GM23338 (cell line): Measurements from ENCODE around the gene CST3. TPM values are rescaled to one million over a fixed set of nuclear protein-coding genes. Genes with fewer than 3 reads are reported as not detected.

Experiments
- ATAC-seq: fragments of 200-7000 bp; cut with Tn5 transposase; 3 replicates; pipeline ENCODE4 v1.9.1; 2020
- DNase-seq: peaks from one replicate; pipeline ENCODE4 v3.0.0-alpha.2; 2015; ENCODE audit warnings: low spot score
- H2AFZ ChIP-seq: fragments of 200-600 bp; sonication (generic); 2 replicates; pipeline ENCODE4 v1.8.0; 2016; ENCODE audit warnings: antibody characterized with exemption, mild to moderate bottlenecking, moderate library complexity
- H3F3A ChIP-seq: fragments of 200-600 bp; sonication (generic); replicated peaks from 2 replicates; pipeline ENCODE4 v1.8.0; 2017; ENCODE audit warnings: antibody characterized with exemption, mixed run types, low read depth
- H3K27ac ChIP-seq: fragments of 200-600 bp; sonication (generic); 2 replicates; pipeline ENCODE4 v1.6.1; 2016; ENCODE audit warnings: low read depth
- H3K27me3 ChIP-seq: fragments of 200-600 bp; sonication (generic); 2 replicates; pipeline ENCODE4 v1.8.0; 2016; ENCODE audit warnings: mild to moderate bottlenecking, mixed run types, moderate library complexity; ENCODE audit not compliant: insufficient read depth
- H3K36me3 ChIP-seq: fragments of 200-600 bp; sonication (generic); 2 replicates; pipeline ENCODE4 v1.8.0; 2016; ENCODE audit warnings: mild to moderate bottlenecking; ENCODE audit not compliant: insufficient read depth
- H3K4me1 ChIP-seq: fragments of 200-600 bp; sonication (generic); 2 replicates; pipeline ENCODE4 v1.8.0; 2016; ENCODE audit warnings: mild to moderate bottlenecking, moderate library complexity; ENCODE audit not compliant: insufficient read depth
- H3K4me2 ChIP-seq: fragments of 200-600 bp; sonication (generic); 2 replicates; pipeline ENCODE4 v1.7.1; 2017; ENCODE audit warnings: mixed run types
- H3K4me3 ChIP-seq: fragments of 200-600 bp; sonication (generic); 2 replicates; pipeline ENCODE4 v1.6.1; 2016; ENCODE audit warnings: mixed run types
- H3K79me2 ChIP-seq: fragments of 200-600 bp; sonication (generic); replicated peaks from 2 replicates; pipeline ENCODE4 v1.8.0; 2017; ENCODE audit warnings: mild to moderate bottlenecking; ENCODE audit not compliant: insufficient read depth
- H3K9me2 ChIP-seq: fragments of 200-600 bp; sonication (generic); 2 replicates; pipeline ENCODE4 v1.8.0; 2017; ENCODE audit not compliant: insufficient read depth
- H4K20me1 ChIP-seq: fragments of 200-600 bp; sonication (generic); replicated peaks from 2 replicates; pipeline ENCODE4 v1.8.0; 2017; ENCODE audit warnings: mild to moderate bottlenecking; ENCODE audit not compliant: insufficient read depth
- H3K27ac Mint-ChIP-seq: 2 replicates; pipeline ENCODE4 v1.8.0; 2020; ENCODE audit warnings: inconsistent platforms, mild to moderate bottlenecking, moderate library complexity, mixed read lengths
- H3K27me3 Mint-ChIP-seq: 3 replicates; pipeline ENCODE4 v1.8.0; 2022; ENCODE audit warnings: low read depth, mild to moderate bottlenecking, moderate library complexity, mixed read lengths, inconsistent platforms; ENCODE audit not compliant: insufficient read depth, poor library complexity
- H3K36me3 Mint-ChIP-seq: 3 replicates; pipeline ENCODE4 v1.8.0; 2021; ENCODE audit warnings: low read depth, mild to moderate bottlenecking, inconsistent platforms, moderate library complexity, mixed read lengths
- H3K4me1 Mint-ChIP-seq: 3 replicates; pipeline ENCODE4 v1.8.0; 2020; ENCODE audit warnings: mild to moderate bottlenecking, inconsistent platforms, mixed read lengths
- H3K4me3 Mint-ChIP-seq: 3 replicates; pipeline ENCODE4 v1.8.0; 2021; ENCODE audit warnings: moderate library complexity, mild to moderate bottlenecking, inconsistent platforms, mixed read lengths
- H3K9me3 Mint-ChIP-seq: 3 replicates; pipeline ENCODE4 v1.8.0; 2020; ENCODE audit warnings: moderate library complexity, mild to moderate bottlenecking, inconsistent platforms, mixed read lengths
- CREB1 ChIP-seq: fragments of 250-450 bp; sonication (Bioruptor Pico); IDR thresholded peaks from 2 replicates; pipeline ENCODE4 v1.5.0; 2020; ENCODE audit warnings: low read depth, mild to moderate bottlenecking, moderate library complexity
- EZH2 ChIP-seq: fragments of 200-600 bp; sonication (generic); IDR thresholded peaks from one replicate; pipeline ENCODE4 v1.8.0; 2017; ENCODE audit warnings: antibody characterized with exemption, mild to moderate bottlenecking, low read depth; ENCODE audit not compliant: unreplicated experiment
- EZH2phosphoT487 ChIP-seq: fragments of 200-600 bp; sonication (generic); IDR thresholded peaks from one replicate; pipeline ENCODE4 v1.8.1; 2018; ENCODE audit warnings: antibody characterized with exemption; ENCODE audit not compliant: unreplicated experiment
- JUNB ChIP-seq: IDR thresholded peaks from one replicate; pipeline ENCODE4 v1.6.1; 2016; ENCODE audit warnings: antibody characterized with exemption; ENCODE audit not compliant: unreplicated experiment
- NANOG ChIP-seq: IDR thresholded peaks from 2 replicates; pipeline ENCODE4 v1.6.1; 2016; ENCODE audit warnings: antibody characterized with exemption, borderline replicate concordance
- STAT1 ChIP-seq: IDR thresholded peaks from one replicate; pipeline ENCODE4 v1.6.1; 2016; ENCODE audit warnings: antibody characterized with exemption; ENCODE audit not compliant: unreplicated experiment
- ZNF114 ChIP-seq: fragments of 250-450 bp; sonication (Bioruptor Pico); IDR thresholded peaks from 2 replicates; pipeline ENCODE4 v1.5.0; 2020; ENCODE audit warnings: mild to moderate bottlenecking, moderate library complexity
- ZNF331 ChIP-seq: fragments of 250-450 bp; sonication (Bioruptor Pico); IDR thresholded peaks from 2 replicates; pipeline ENCODE4 v1.5.0; 2020; ENCODE audit warnings: low read depth, mild to moderate bottlenecking, moderate library complexity
- polyA plus RNA-seq: library from polyadenylated mRNA; unstranded; fragments of >200 nt; fragmentation: Nextera tagmentation; extraction: Ambion mirVana; gene quantifications from 2 replicates; pipeline ENCODE4 v1.2.1, GENCODE V29; 2016
- total RNA-seq: library from RNA; depleted of rRNA; stranded (reverse); fragments of >200 nt; shearing (Covaris generic); gene quantifications from 2 replicates; pipeline ENCODE4 v1.2.3, GENCODE V29; 2014
- TF ChIP-seq, protein P1 (sequence below): IDR thresholded peaks from 2 replicates; pipeline ENCODE4 v1.6.1; 2016; ENCODE audit warnings: antibody characterized with exemption
- TF ChIP-seq, protein P2 (sequence below), 2 experiments: fragments of 200-600 bp in 1 of 2; sonication (generic) in 1 of 2; conservative IDR thresholded peaks; 2 replicates each; pipeline versions ENCODE4 v1.5.1 to v1.6.1; 2016 to 2017; ENCODE audit warnings: antibody characterized with exemption in 2 of 2, low read depth in 2 of 2, mild to moderate bottlenecking in 2 of 2, moderate library complexity in 1 of 2
- TF ChIP-seq, protein P3 (sequence below): fragments of 250-450 bp; sonication (Bioruptor Pico); IDR thresholded peaks from 2 replicates; pipeline ENCODE4 v1.5.0; 2020; ENCODE audit warnings: mild to moderate bottlenecking, moderate library complexity
- TF ChIP-seq, protein P4 (sequence below): IDR thresholded peaks from one replicate; pipeline ENCODE4 v1.6.1; 2018; ENCODE audit warnings: antibody characterized with exemption; ENCODE audit not compliant: unreplicated experiment

CST3 gene
- total and polyA plus RNA-seq, 2 experiments from 2014 or later: 51.8 to 71.5 TPM

DNA sequence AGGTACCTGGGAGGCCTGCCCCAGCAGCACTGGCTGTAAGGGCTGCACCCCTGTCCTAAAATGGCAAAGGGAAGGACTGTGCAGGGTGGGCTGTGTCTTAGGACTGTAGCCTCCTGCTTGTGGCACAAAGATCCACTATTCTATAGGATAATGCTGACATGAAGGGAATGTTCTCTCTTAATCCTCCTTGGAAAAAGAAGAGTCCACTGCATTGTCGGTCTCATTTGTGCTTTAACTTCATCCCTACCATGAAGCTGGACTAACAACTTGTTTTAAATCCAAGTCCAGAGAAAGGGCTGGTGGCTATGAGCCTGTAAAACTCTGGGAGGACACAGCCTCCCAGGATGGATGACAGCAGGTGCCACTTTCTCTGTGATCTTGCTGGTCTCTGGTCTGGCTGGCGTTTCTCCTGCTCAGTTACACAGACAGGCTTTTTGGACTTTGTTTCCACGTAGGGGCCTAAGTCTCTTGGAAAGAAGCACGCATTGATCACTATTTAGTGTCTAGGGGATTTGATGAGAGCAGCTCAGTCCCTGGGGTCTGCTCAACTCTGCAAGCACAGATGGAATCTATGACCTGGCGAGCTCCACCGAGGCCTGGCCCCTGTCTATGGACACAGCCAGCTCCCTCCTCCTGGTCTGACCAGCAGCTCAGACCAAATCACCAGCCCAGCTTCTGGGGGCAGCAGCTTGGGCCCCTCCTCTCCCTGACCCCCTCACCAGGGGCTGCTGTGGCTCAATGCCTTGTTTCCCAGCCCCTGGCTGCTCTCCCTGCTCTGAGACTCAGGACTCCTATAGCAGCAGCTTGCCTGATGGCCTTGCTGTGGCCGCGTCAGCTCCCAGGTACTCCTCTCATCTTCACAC is 4.8 kb downstream of the CST3 start:
- H3K36me3 Mint-ChIP-seq: no peaks in the 10 kb centered on the region; the same call in 2 of the 3 replicates
- Histone ChIP-seq H3K27me3 (peaks cover 12% of the 10 kb centered on the region), H2AFZ (no peak overlapping the region), H3K9me2 (peaks cover 6% of the 10 kb centered on the region; the same call in 1 of the 2 replicates), H3K36me3 (no peaks in the 10 kb centered on the region), H3K4me2 (no peak overlapping the region), H3F3A (no peaks in the 10 kb centered on the region), H3K4me3 (no peak overlapping the region), H3K4me1 (peaks cover 15% of the 10 kb centered on the region; the same call in 1 of the 2 replicates), H4K20me1 (no peaks in the 10 kb centered on the region), H3K79me2 (no peaks in the 10 kb centered on the region), H3K27ac (no peak overlapping the region)
- no peak overlapping the region for H3K4me3 Mint-ChIP-seq
- H3K4me1 Mint-ChIP-seq: peaks cover 17% of the 10 kb centered on the region
- peaks cover 2% of the 10 kb centered on the region; the same call in 1 of the 3 replicates for H3K9me3 Mint-ChIP-seq
- H3K27ac Mint-ChIP-seq: no peak overlapping the region
- TF ChIP-seq, protein P1, sequence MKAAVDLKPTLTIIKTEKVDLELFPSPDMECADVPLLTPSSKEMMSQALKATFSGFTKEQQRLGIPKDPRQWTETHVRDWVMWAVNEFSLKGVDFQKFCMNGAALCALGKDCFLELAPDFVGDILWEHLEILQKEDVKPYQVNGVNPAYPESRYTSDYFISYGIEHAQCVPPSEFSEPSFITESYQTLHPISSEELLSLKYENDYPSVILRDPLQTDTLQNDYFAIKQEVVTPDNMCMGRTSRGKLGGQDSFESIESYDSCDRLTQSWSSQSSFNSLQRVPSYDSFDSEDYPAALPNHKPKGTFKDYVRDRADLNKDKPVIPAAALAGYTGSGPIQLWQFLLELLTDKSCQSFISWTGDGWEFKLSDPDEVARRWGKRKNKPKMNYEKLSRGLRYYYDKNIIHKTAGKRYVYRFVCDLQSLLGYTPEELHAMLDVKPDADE: no peak
- TF ChIP-seq STAT1 (no peak), EZH2 (no peak), ZNF331 (CRISPR knock-in tag) (no peak), NANOG (no peak), CREB1 (CRISPR knock-in tag) (no peak), ZNF114 (CRISPR knock-in tag) (no peak), JUNB (no peak), EZH2phosphoT487 (no peak)
- TF ChIP-seq, protein P2, sequence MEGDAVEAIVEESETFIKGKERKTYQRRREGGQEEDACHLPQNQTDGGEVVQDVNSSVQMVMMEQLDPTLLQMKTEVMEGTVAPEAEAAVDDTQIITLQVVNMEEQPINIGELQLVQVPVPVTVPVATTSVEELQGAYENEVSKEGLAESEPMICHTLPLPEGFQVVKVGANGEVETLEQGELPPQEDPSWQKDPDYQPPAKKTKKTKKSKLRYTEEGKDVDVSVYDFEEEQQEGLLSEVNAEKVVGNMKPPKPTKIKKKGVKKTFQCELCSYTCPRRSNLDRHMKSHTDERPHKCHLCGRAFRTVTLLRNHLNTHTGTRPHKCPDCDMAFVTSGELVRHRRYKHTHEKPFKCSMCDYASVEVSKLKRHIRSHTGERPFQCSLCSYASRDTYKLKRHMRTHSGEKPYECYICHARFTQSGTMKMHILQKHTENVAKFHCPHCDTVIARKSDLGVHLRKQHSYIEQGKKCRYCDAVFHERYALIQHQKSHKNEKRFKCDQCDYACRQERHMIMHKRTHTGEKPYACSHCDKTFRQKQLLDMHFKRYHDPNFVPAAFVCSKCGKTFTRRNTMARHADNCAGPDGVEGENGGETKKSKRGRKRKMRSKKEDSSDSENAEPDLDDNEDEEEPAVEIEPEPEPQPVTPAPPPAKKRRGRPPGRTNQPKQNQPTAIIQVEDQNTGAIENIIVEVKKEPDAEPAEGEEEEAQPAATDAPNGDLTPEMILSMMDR (conservative IDR thresholded peaks at IDR 0.05; ENCODE audit: low read depth in 2 of 2): no peak
- TF ChIP-seq, protein P3, sequence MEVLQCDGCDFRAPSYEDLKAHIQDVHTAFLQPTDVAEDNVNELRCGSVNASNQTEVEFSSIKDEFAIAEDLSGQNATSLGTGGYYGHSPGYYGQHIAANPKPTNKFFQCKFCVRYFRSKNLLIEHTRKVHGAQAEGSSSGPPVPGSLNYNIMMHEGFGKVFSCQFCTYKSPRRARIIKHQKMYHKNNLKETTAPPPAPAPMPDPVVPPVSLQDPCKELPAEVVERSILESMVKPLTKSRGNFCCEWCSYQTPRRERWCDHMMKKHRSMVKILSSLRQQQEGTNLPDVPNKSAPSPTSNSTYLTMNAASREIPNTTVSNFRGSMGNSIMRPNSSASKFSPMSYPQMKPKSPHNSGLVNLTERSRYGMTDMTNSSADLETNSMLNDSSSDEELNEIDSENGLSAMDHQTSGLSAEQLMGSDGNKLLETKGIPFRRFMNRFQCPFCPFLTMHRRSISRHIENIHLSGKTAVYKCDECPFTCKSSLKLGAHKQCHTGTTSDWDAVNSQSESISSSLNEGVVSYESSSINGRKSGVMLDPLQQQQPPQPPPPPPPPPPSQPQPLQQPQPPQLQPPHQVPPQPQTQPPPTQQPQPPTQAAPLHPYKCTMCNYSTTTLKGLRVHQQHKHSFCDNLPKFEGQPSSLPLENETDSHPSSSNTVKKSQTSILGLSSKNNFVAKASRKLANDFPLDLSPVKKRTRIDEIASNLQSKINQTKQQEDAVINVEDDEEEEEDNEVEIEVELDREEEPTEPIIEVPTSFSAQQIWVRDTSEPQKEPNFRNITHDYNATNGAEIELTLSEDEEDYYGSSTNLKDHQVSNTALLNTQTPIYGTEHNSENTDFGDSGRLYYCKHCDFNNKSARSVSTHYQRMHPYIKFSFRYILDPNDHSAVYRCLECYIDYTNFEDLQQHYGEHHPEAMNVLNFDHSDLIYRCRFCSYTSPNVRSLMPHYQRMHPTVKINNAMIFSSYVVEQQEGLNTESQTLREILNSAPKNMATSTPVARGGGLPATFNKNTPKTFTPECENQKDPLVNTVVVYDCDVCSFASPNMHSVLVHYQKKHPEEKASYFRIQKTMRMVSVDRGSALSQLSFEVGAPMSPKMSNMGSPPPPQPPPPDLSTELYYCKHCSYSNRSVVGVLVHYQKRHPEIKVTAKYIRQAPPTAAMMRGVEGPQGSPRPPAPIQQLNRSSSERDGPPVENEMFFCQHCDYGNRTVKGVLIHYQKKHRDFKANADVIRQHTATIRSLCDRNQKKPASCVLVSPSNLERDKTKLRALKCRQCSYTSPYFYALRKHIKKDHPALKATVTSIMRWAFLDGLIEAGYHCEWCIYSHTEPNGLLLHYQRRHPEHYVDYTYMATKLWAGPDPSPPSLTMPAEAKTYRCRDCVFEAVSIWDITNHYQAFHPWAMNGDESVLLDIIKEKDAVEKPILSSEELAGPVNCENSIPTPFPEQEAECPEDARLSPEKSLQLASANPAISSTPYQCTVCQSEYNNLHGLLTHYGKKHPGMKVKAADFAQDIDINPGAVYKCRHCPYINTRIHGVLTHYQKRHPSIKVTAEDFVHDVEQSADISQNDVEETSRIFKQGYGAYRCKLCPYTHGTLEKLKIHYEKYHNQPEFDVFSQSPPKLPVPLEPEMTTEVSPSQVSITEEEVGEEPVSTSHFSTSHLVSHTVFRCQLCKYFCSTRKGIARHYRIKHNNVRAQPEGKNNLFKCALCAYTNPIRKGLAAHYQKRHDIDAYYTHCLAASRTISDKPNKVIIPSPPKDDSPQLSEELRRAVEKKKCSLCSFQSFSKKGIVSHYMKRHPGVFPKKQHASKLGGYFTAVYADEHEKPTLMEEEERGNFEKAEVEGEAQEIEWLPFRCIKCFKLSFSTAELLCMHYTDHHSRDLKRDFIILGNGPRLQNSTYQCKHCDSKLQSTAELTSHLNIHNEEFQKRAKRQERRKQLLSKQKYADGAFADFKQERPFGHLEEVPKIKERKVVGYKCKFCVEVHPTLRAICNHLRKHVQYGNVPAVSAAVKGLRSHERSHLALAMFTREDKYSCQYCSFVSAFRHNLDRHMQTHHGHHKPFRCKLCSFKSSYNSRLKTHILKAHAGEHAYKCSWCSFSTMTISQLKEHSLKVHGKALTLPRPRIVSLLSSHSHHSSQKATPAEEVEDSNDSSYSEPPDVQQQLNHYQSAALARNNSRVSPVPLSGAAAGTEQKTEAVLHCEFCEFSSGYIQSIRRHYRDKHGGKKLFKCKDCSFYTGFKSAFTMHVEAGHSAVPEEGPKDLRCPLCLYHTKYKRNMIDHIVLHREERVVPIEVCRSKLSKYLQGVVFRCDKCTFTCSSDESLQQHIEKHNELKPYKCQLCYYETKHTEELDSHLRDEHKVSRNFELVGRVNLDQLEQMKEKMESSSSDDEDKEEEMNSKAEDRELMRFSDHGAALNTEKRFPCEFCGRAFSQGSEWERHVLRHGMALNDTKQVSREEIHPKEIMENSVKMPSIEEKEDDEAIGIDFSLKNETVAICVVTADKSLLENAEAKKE: no peak
- TF ChIP-seq, protein P4, sequence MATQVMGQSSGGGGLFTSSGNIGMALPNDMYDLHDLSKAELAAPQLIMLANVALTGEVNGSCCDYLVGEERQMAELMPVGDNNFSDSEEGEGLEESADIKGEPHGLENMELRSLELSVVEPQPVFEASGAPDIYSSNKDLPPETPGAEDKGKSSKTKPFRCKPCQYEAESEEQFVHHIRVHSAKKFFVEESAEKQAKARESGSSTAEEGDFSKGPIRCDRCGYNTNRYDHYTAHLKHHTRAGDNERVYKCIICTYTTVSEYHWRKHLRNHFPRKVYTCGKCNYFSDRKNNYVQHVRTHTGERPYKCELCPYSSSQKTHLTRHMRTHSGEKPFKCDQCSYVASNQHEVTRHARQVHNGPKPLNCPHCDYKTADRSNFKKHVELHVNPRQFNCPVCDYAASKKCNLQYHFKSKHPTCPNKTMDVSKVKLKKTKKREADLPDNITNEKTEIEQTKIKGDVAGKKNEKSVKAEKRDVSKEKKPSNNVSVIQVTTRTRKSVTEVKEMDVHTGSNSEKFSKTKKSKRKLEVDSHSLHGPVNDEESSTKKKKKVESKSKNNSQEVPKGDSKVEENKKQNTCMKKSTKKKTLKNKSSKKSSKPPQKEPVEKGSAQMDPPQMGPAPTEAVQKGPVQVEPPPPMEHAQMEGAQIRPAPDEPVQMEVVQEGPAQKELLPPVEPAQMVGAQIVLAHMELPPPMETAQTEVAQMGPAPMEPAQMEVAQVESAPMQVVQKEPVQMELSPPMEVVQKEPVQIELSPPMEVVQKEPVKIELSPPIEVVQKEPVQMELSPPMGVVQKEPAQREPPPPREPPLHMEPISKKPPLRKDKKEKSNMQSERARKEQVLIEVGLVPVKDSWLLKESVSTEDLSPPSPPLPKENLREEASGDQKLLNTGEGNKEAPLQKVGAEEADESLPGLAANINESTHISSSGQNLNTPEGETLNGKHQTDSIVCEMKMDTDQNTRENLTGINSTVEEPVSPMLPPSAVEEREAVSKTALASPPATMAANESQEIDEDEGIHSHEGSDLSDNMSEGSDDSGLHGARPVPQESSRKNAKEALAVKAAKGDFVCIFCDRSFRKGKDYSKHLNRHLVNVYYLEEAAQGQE: no peak
- ATAC-seq (no peak), DNase-seq (no peak)
- H3K27me3 Mint-ChIP-seq: peaks cover 17% of the 10 kb centered on the region
